Activated naive CD4-positive, alpha-beta T cell treated with anti-CD3 and anti-CD28 coated beads, Interleukin-2, amount 50 U/mL, for 16 hours (primary cell): ENCODE results near the gene COX4I2.
"Not testable (repeated sequence)": the region's sequence is repeated elsewhere in the genome, so short reads cannot be mapped to it uniquely, and the experiment has no call there.

Experiments used
- DNase-seq: peaks from one replicate; pipeline ENCODE4 v3.0.0-alpha.2; 2020

Gene COX4I2

GRCh38 chr20:31637660-31638059 is at the start of gene COX4I2:
Gene COX4I2 (plus strand): TSS chr20:31637912. CDS start chr20:31639018, 1,106 bp downstream.
- DNase-seq, result no peak

- no peak for DNase-seq
These were observed 46.9 kb upstream of the COX4I2 start for GRCh38 chr20:31590717-31591225.

- DNase-seq, result no peak
These were observed 44.3 kb upstream of the COX4I2 start for GRCh38 chr20:31593221-31594001.

GRCh38 chr20:31594002-31594557 is 43.6 kb upstream of the COX4I2 start:
- no peak for DNase-seq

- no peak for DNase-seq
These were observed 42.9 kb upstream of the COX4I2 start for GRCh38 chr20:31594558-31595379.

GRCh38 chr20:31595380-31595653 is 42.4 kb upstream of the COX4I2 start:
- DNase-seq, result no peak

GRCh38 chr20:31595654-31596411 is 41.9 kb upstream of the COX4I2 start:
- no peak for DNase-seq

- DNase-seq, result not testable (repeated sequence)
These were observed 41.3 kb upstream of the COX4I2 start for GRCh38 chr20:31596412-31596715.

GRCh38 chr20:31596831-31597480 is 40.8 kb upstream of the COX4I2 start:
- DNase-seq, result no peak

- no peak for DNase-seq
These were observed 40.2 kb upstream of the COX4I2 start for GRCh38 chr20:31597481-31597855.

GRCh38 chr20:31602431-31602778 is 35.3 kb upstream of the COX4I2 start:
- no peak for DNase-seq

GRCh38 chr20:31602779-31603441 is 34.8 kb upstream of the COX4I2 start:
- DNase-seq, result no peak

GRCh38 chr20:31603822-31604566 is 33.7 kb upstream of the COX4I2 start:
- DNase-seq, result peak; percentile 51

- DNase-seq, result no peak
These were observed 33.1 kb upstream of the COX4I2 start for GRCh38 chr20:31604567-31605030.

GRCh38 chr20:31605031-31605901 is 32.4 kb upstream of the COX4I2 start, which contains the start of gene ID1:
Gene ID1 (plus strand): TSS chr20:31605289. CDS start chr20:31605388, 99 bp downstream.
- peak; percentile 93 for DNase-seq

GRCh38 chr20:31605902-31606803 is 31.6 kb upstream of the COX4I2 start:
- DNase-seq, result peak; percentile 13

- no peak for DNase-seq
These were observed 30.7 kb upstream of the COX4I2 start for GRCh38 chr20:31606804-31607639.

- no peak for DNase-seq
These were observed 30.0 kb upstream of the COX4I2 start for GRCh38 chr20:31607640-31608250.
